Spleen (tissue), 7 donors: ENCODE measurements around the gene ARID5B.

Source experiments
- POLR2A ChIP-seq, 3 donors: fragments of 450-650 bp; IDR thresholded peaks; one replicate each; pipeline ENCODE4 v1.5.1; 2017; ENCODE audit warnings: antibody characterized with exemption in 3 of 3, mild to moderate bottlenecking in 1 of 3
- TF ChIP-seq, protein P1 (sequence below), 11 experiments: fragments of 200-600 bp in 7 of 11; fragments of 450-650 bp in 4 of 11; sonication (generic) in 4 of 11; IDR thresholded peaks in 8 of 11; conservative IDR thresholded peaks in 3 of 11; 1 replicate in 7 of 11; 2 replicates in 4 of 11; pipeline versions ENCODE4 v1.4.0 to v1.8.0; 2016 to 2021; ENCODE audit warnings: antibody characterized with exemption in 11 of 11, inconsistent platforms in 4 of 11, mild to moderate bottlenecking in 1 of 11
- donor health status: DM: no; HTN: no; CAD: no; lungs with moderate emphysema.
- donor health status: DM: no; HTN: no; CAD: no.
- donor health status: DM: no; HTN: no; CAD: no.

DNA sequence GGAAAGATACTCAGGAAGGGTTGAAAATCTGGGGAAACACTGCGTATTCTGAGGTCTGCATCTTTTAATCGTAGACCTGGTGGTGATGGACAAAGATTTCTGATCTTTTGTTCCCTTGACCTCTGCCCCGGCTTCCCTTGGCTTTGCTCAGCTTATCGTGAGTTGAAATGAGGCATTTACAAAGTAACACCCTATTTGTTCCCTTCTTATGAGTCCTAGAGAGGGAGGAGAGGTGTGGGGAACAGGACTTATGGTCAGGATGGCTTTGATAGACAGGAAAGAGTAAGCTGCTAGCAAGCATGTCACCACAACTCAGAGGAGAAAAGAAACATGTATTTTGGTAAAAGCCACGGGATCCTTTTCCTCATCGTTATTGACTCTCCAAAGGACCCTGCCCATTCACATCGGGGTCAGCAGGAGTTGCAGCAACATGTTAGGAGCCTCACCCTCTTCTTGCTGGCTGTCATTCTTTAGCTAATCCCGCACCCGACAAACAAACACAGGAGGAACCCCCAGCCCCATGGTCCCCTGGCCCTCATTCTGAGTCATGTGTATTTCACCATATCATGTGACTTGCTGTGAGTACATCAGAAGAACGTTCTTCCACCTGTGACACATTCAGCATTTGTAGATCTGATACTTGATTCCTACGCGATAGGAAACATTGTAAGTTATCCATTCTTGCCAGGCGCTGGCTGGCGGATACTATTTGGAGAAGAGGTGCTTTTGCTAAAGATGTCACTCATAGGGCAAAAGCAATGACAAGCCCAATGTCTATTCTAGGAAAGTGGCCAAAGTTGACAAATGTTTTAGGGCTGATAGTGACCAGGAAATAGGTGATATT lies 197.0 kb downstream of the ARID5B start:
- TF ChIP-seq, protein P1, sequence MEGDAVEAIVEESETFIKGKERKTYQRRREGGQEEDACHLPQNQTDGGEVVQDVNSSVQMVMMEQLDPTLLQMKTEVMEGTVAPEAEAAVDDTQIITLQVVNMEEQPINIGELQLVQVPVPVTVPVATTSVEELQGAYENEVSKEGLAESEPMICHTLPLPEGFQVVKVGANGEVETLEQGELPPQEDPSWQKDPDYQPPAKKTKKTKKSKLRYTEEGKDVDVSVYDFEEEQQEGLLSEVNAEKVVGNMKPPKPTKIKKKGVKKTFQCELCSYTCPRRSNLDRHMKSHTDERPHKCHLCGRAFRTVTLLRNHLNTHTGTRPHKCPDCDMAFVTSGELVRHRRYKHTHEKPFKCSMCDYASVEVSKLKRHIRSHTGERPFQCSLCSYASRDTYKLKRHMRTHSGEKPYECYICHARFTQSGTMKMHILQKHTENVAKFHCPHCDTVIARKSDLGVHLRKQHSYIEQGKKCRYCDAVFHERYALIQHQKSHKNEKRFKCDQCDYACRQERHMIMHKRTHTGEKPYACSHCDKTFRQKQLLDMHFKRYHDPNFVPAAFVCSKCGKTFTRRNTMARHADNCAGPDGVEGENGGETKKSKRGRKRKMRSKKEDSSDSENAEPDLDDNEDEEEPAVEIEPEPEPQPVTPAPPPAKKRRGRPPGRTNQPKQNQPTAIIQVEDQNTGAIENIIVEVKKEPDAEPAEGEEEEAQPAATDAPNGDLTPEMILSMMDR (IDR thresholded peaks at IDR 0.05 in 8 of 11, conservative IDR thresholded peaks at IDR 0.05 in 3 of 11) = no peak
- no peak for TF ChIP-seq POLR2A (IDR thresholded peaks at IDR 0.05)
